Measurements from ENCODE around the gene ZNF883.

- TF ChIP-seq POU6F1 (CRISPR knock-in tag; IDR thresholded peaks at IDR 0.05; ENCODE audit: borderline replicate concordance, low read depth) (no peak), CREB5 (CRISPR knock-in tag; IDR thresholded peaks at IDR 0.05; ENCODE audit: low read depth) (no peak), SNAI2 (CRISPR knock-in tag; IDR thresholded peaks at IDR 0.05) (no peak), OSR1 (CRISPR knock-in tag; IDR thresholded peaks at IDR 0.05) (no peak), ZNF70 (CRISPR knock-in tag; IDR thresholded peaks at IDR 0.05) (no peak), GLIS3 (CRISPR knock-in tag; IDR thresholded peaks at IDR 0.05) (no peak), ZFP30 (CRISPR knock-in tag; IDR thresholded peaks at IDR 0.05) (no peak), ZFP3 (CRISPR knock-in tag; IDR thresholded peaks at IDR 0.05) (no peak), ARNTL (CRISPR knock-in tag; IDR thresholded peaks at IDR 0.05; ENCODE audit: borderline replicate concordance, low read depth) (no peak)
Observed at GRCh38 chr9:113018247-113018646, 6.3 kb upstream of the ZNF883 start.

Data from SK-N-SH treated with all-trans-retinoic acid at 6 μM for 48 hours (cell line).